Activated CD4-positive, alpha-beta memory T cell treated with anti-CD3 and anti-CD28 coated beads for 36 hours (primary cell): Measurements from ENCODE around the gene IL4. TPM values are rescaled to one million over a fixed set of nuclear protein-coding genes. Genes with fewer than 3 reads are reported as not detected.

Experiments
- CTCF ChIA-PET: fragments of 350-600 bp; sonication (Branson Sonifier 250); formaldehyde crosslinking; loops from one replicate; lab custom pipeline; 2021; ENCODE audit warnings: antibody characterized with exemption, inconsistent platforms; lab: Charles Lee
- POLR2A ChIA-PET: fragments of 350-600 bp; sonication (Branson Sonifier 250); formaldehyde crosslinking; loops from one replicate; lab custom pipeline; 2021; ENCODE audit warnings: antibody characterized with exemption; lab: Charles Lee
- DNase-seq: peaks from one replicate; pipeline ENCODE4 v3.0.0-alpha.2; 2020
- H3K27ac Mint-ChIP-seq: one replicate; pipeline ENCODE4 v1.8.0; 2021; ENCODE audit warnings: mixed read lengths
- H3K27me3 Mint-ChIP-seq: one replicate; pipeline ENCODE4 v1.8.0; 2021; ENCODE audit warnings: mixed read lengths
- H3K36me3 Mint-ChIP-seq: one replicate; pipeline ENCODE4 v1.8.0; 2021; ENCODE audit warnings: mixed read lengths
- H3K4me1 Mint-ChIP-seq: one replicate; pipeline ENCODE4 v1.8.0; 2021; ENCODE audit warnings: low read depth, mixed read lengths
- H3K4me3 Mint-ChIP-seq: one replicate; pipeline ENCODE4 v1.8.0; 2021; ENCODE audit warnings: mild to moderate bottlenecking, mixed read lengths
- H3K9me3 Mint-ChIP-seq: one replicate; pipeline ENCODE4 v1.8.0; 2021; ENCODE audit warnings: mixed read lengths
- intact Hi-C: fragments of 100-400 bp; cut with micrococcal nuclease; formaldehyde crosslinking; loops from one replicate; pipeline ENCODE4 v1.15.1; 2023
- total RNA-seq, 2 experiments: library from RNA; stranded (reverse); gene quantifications; one replicate each; pipeline ENCODE4 v1.2.3, GENCODE V29; 2021

IL4 gene
- total RNA-seq, 2 experiments from 2014 or later: 6.4 to 6.8 TPM

DNA sequence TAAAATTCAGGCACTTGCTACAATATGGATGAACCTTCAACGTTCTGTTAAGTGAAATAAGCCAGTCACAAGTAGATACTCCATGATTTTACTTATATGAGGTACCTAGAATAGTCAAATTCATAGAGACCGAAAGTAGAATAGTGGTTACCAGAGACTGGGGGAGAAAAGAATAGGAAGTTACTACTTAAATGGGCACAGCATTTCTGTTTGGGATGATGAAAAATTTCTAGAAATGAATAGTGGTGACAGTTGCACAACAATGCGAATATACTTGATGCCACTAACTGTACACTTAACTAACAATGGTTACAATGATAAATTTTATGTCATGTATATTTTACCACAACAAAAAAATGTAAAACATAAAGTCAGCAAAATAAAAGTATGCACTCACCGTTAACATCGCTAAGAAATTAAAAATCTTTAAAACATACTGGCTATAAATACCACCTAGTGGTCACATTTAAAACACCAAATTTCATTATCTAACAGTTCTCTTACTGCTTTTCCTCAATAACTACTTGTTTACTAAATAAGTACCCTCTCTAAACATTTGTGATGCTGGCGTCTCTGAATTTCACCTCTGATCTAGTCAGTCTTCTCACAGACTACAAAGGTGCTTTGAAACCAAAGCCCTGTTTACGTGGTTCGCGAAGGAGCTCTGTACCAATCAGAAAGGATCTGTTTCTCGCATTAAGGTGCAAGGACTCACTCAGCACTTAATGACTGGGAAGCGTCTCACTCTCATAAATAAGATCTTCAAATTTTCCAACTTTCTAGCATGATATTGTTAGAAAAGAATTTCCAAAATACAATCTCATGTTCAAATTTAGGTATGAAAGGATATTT is 40.9 kb downstream of the IL4 start:
- H3K27me3 Mint-ChIP-seq: no peaks in the 10 kb centered on the region
- H3K36me3 Mint-ChIP-seq: peaks cover 9% of the 10 kb centered on the region
- ChIA-PET CTCF (interaction anchor here (0.6 to 1.6 kb wide), 10 partner anchors 11 to 188 kb away, joined by 3 to 9 read pairs (median 4); partner anchors contain the start of gene KIF3A), POLR2A (no interaction called here)
- DNase-seq: no peak
- H3K4me3 Mint-ChIP-seq: no peak overlapping the region
- H3K9me3 Mint-ChIP-seq: no peaks in the 10 kb centered on the region
- H3K27ac Mint-ChIP-seq: no peak overlapping the region
- intact Hi-C loops: loop anchor here (1.0 to 2.0 kb wide), 6 partner anchors 26 to 188 kb away; no protein-coding TSS in a partner anchor
- H3K4me1 Mint-ChIP-seq: peaks cover 14% of the 10 kb centered on the region

DNA sequence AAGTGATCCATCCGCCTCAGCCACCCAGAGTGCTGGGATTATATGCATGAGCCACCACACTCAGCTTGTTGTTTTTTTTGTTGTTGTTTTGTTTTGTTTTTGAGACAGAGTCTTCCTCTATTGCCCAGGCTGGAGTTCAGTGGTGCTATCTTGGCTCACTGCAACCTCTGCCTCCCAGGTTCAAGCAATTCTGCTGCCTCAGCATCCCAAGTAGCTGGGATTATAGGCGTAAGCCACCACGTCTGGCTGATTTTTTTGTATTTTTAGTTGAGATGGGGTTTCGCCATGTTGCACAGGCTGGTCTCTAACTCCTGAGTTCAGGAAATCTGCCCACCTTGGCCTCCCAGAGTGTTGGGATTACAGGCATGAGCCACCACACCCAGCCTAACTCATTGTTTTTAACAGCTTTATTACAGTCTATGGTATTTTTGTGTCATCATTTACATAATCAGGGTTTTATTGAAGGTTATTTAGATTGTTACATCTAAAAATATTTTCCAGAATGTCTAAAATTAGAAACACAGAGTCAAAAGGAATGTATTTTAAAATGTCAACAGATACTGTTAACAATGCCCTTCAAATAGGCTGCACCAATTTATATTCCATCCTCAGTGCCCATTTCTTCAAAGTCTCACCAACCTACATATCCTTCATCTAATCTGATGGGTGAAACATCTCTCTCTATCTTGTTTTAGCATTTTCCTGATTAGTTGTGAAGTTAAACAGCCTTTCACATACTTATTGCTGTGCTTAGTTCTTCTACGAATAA is 44.9 kb downstream of the IL4 start:
- no peak overlapping the region for H3K27ac Mint-ChIP-seq
- ChIA-PET POLR2A (no interaction called here), CTCF (interaction anchor here (0.6 kb wide), 1 partner anchor 71 kb away, joined by 4 read pairs; no protein-coding TSS in a partner anchor)
- no peak overlapping the region for H3K4me3 Mint-ChIP-seq
- H3K27me3 Mint-ChIP-seq: no peaks in the 10 kb centered on the region
- DNase-seq: no peak
- peaks cover 7% of the 10 kb centered on the region for H3K36me3 Mint-ChIP-seq
- H3K9me3 Mint-ChIP-seq: no peaks in the 10 kb centered on the region
- intact Hi-C loops: no loop called here
- H3K4me1 Mint-ChIP-seq: peaks cover 12% of the 10 kb centered on the region

DNA sequence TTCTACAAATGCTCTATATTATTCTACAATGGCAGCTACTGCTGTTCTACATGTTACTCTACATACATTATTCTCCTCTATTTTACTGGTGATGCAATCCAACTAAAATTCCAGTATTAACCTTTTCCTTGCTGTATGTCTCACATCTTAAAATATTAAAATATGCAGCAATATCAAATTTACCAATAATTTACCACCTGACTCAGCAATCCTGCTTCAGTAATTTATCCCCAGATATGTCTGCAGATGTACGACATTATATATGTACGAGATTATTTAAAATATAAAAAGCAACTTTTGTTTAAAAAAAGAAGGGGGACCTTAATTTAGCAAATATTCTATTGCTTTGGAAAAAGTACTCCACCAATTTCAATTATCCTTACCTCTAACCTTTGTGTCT is 52.0 kb downstream of the IL4 start:
- CTCF ChIA-PET: no interaction called here
- Mint-ChIP-seq H3K27ac (no peak overlapping the region), H3K4me3 (no peak overlapping the region), H3K27me3 (no peaks in the 10 kb centered on the region), H3K4me1 (peaks cover 8% of the 10 kb centered on the region), H3K9me3 (no peaks in the 10 kb centered on the region), H3K36me3 (peaks cover 16% of the 10 kb centered on the region)
- DNase-seq: no peak
- intact Hi-C loops: no loop called here
- POLR2A ChIA-PET: no interaction called here

DNA sequence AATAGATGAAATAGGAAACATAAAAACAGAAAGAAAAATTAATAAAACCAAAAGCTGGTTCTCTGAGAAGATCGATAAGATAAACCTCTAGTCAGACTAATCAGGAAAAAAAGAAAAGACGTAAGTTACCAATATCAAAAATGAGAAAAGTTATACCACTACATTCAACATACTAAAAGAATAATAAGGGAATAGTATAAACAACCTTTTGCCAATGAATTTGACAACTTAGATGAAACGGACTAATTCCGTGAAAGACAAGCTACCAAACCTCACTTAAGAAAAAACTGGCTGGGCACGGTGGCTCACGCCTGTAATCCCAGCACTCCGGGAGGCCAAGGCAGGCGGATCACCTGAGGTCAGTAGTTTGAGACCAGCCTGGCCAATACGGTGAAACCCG is 56.1 kb downstream of the IL4 start:
- Mint-ChIP-seq H3K9me3 (no peaks in the 10 kb centered on the region), H3K27me3 (no peaks in the 10 kb centered on the region), H3K4me3 (no peak overlapping the region), H3K4me1 (peaks cover 15% of the 10 kb centered on the region), H3K27ac (no peak overlapping the region), H3K36me3 (peaks cover 18% of the 10 kb centered on the region)
- DNase-seq: no peak
- POLR2A ChIA-PET: interaction anchor here (1.2 kb wide), 1 partner anchor 15 kb away, joined by 3 read pairs; no protein-coding TSS in a partner anchor
- intact Hi-C loops: loop anchor here (10.0 kb wide), 1 partner anchor 1495 kb away; the partner anchor contains the start of gene PPP2CA
- CTCF ChIA-PET: interaction anchor here (1.1 kb wide), 1 partner anchor 21 kb away, joined by 6 read pairs; no protein-coding TSS in a partner anchor

Other genes with a start within 250 kb of the IL4 start
- gene IRF1, start 183.2 kb upstream of the IL4 start, total RNA-seq: 100 to 1,000 TPM; 104 to 106 TPM
- gene IL5, start 130.5 kb upstream of the IL4 start, total RNA-seq: 1 to 10 TPM; 4.1 to 5.0 TPM
- 10 to 100 TPM; 44.6 to 47.6 TPM for gene RAD50, start 117.0 kb upstream of the IL4 start, total RNA-seq
- 10 to 100 TPM; 13.0 to 14.9 TPM for gene IL13, start 15.8 kb upstream of the IL4 start, total RNA-seq
- 10 to 100 TPM; 12.1 to 16.1 TPM for gene KIF3A, start 63.6 kb downstream of the IL4 start, total RNA-seq
- gene CCNI2, start 73.4 kb downstream of the IL4 start, total RNA-seq: 1 to 10 TPM; 2.7 to 4.2 TPM
- 10 to 100 TPM; 31.1 to 32.8 TPM for gene SEPTIN8, start 103.2 kb downstream of the IL4 start, total RNA-seq
- not detected for gene SOWAHA, start 139.3 kb downstream of the IL4 start, total RNA-seq
- 1 to 10 TPM; 1.2 to 1.6 TPM for gene SHROOM1, start 156.7 kb downstream of the IL4 start, total RNA-seq
- gene GDF9, start 192.5 kb downstream of the IL4 start, total RNA-seq: under 1 TPM; 0.43 to 0.73 TPM
- 100 to 1,000 TPM; 540 to 565 TPM for gene UQCRQ, start 192.7 kb downstream of the IL4 start, total RNA-seq
- 1 to 10 TPM; 1.7 to 3.2 TPM for gene LEAP2, start 199.7 kb downstream of the IL4 start, total RNA-seq